ENCODE results near the gene STING1. TPM values are rescaled to one million over a fixed set of nuclear protein-coding genes. Genes with fewer than 3 reads are reported as not detected.

The STING1 gene
- total and polyA plus RNA-seq, 4 donors: 54.3 to 204 (median 129) TPM

- no peak for ATAC-seq (ENCODE audit: insufficient read depth, low FRiP score)
- TF ChIP-seq CTCF (IDR thresholded peaks at IDR 0.05; ENCODE audit: control extremely low read depth, extremely low read depth): no peak
Measured at GRCh38 chr5:139458580-139459407, 23.8 kb downstream of the STING1 start.

GRCh38 chr5:139457653-139458306 is 24.8 kb downstream of the STING1 start:
- DNase-seq: no peak
- Histone ChIP-seq H3K27me3 (ENCODE audit: control insufficient read depth in 3 of 3, insufficient read depth in 3 of 3, low read length in 2 of 3) (no peaks in the 10 kb centered on the region), H3K36me3 (ENCODE audit: control insufficient read depth in 4 of 4, insufficient read depth in 4 of 4, low read length in 4 of 4) (peaks cover 0 to 9% (median 0%) of the 10 kb centered on the region in 4 donors), H3K4me3 (no peak overlapping the region), H3K27ac (ENCODE audit: low read depth in 1 of 2, low read length in 1 of 2) (no peak overlapping the region), H3K9me3 (ENCODE audit: control insufficient read depth in 4 of 4, insufficient read depth in 3 of 4, low read length in 3 of 4) (peaks cover 0 to 2% (median 0%) of the 10 kb centered on the region in 4 donors), H3K9ac (ENCODE audit: insufficient read depth in 1 of 2, low read length in 2 of 2) (no peak overlapping the region), H3K4me1 (ENCODE audit: control insufficient read depth in 5 of 5, insufficient read depth in 5 of 5, low read length in 5 of 5) (peaks cover 0 to 4% (median 0%) of the 10 kb centered on the region in 5 donors)
- no peak for ATAC-seq (ENCODE audit: insufficient read depth, low FRiP score)
- TF ChIP-seq CTCF (IDR thresholded peaks at IDR 0.05; ENCODE audit: control extremely low read depth, extremely low read depth): no peak
- WGBS, 2 donors: 86 to 92% methylated on average over 5 of the region's 5 CpGs

More at GRCh38 chr5:139458580-139459407, 23.8 kb downstream of the STING1 start:
- 55 to 59% methylated on average over 8 of the region's 8 CpGs for WGBS, 2 donors
- no peaks in the 10 kb centered on the region for H3K27me3 ChIP-seq (ENCODE audit: control insufficient read depth in 3 of 3, insufficient read depth in 3 of 3, low read length in 2 of 3)
- no peak overlapping the region for H3K9ac ChIP-seq (ENCODE audit: insufficient read depth in 1 of 2, low read length in 2 of 2)
- H3K36me3 ChIP-seq (ENCODE audit: control insufficient read depth in 4 of 4, insufficient read depth in 4 of 4, low read length in 4 of 4): peaks cover 0 to 7% (median 0%) of the 10 kb centered on the region in 4 donors
- no peak overlapping the region for H3K4me3 ChIP-seq
- H3K4me1 ChIP-seq (ENCODE audit: control insufficient read depth in 5 of 5, insufficient read depth in 5 of 5, low read length in 5 of 5): peaks cover 0 to 5% (median 0%) of the 10 kb centered on the region in 5 donors
- no peak for DNase-seq
- H3K27ac ChIP-seq (ENCODE audit: low read depth in 1 of 2, low read length in 1 of 2): peak overlapping the region; percentile 7 to 66
- H3K9me3 ChIP-seq (ENCODE audit: control insufficient read depth in 4 of 4, insufficient read depth in 3 of 4, low read length in 3 of 4): no peaks in the 10 kb centered on the region

- H3K4me3 ChIP-seq: no peak overlapping the region
- peaks cover 0 to 9% (median 0%) of the 10 kb centered on the region in 4 donors for H3K36me3 ChIP-seq (ENCODE audit: control insufficient read depth in 4 of 4, insufficient read depth in 4 of 4, low read length in 4 of 4)
- H3K9ac ChIP-seq (ENCODE audit: insufficient read depth in 1 of 2, low read length in 2 of 2): no peak overlapping the region
- 90 to 92% methylated on average over 5 of the region's 5 CpGs for WGBS, 2 donors
- H3K4me1 ChIP-seq (ENCODE audit: control insufficient read depth in 5 of 5, insufficient read depth in 5 of 5, low read length in 5 of 5): peaks cover 0 to 4% (median 0%) of the 10 kb centered on the region in 5 donors
- DNase-seq (no peak), ATAC-seq (ENCODE audit: insufficient read depth, low FRiP score) (no peak)
- no peak overlapping the region for H3K27ac ChIP-seq (ENCODE audit: low read depth in 1 of 2, low read length in 1 of 2)
- H3K9me3 ChIP-seq (ENCODE audit: control insufficient read depth in 4 of 4, insufficient read depth in 3 of 4, low read length in 3 of 4): peaks cover 0 to 2% (median 0%) of the 10 kb centered on the region in 4 donors
- H3K27me3 ChIP-seq (ENCODE audit: control insufficient read depth in 3 of 3, insufficient read depth in 3 of 3, low read length in 2 of 3): no peaks in the 10 kb centered on the region
- TF ChIP-seq CTCF (IDR thresholded peaks at IDR 0.05; ENCODE audit: control extremely low read depth, extremely low read depth): no peak
Measured at GRCh38 chr5:139457241-139457640, 25.3 kb downstream of the STING1 start.

All from lung (tissue), 12 donors.